ENCODE data around the gene DCHS1.

DCHS1 gene

DNA sequence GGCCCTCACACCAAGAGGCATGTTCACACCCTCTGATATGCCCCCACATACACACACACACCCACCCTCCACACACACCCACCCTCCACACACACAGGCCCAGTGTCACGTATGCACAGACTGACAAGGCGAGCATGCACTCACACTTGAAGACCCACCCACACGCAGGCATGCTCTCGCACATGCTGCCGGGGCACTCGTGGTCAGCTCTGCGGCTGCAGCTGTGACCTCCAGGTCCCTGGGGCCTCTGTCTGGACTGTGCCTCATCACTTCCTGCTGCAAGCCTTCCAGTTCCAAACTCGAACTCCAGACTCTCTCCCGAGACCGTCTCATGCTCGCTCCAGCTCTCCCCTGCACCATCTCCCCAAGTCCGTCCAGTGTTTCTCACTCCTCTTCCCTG, 9.5 kb downstream of the DCHS1 start:
- DNase-seq (ENCODE audit: low spot score) = no peak

DNA sequence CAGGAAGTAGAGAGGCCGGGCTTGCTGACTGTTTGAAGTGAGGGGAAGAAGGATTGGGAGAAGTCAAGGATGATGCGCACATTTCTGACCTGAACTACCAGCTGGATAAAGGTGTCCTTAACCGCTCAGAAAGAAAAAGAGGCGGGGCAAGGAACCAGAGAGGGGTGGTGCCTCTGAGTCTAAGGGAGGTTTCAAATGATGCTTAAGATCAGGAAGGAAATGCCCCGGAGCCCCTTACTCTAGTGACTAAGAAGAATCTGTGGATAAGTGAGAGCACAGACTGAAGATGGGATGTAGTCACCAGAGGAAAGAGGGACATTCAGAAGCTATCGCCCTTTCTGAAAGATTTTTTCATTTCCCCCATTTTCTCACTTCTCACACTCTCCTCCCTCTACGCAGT, 12.7 kb downstream of the DCHS1 start:
- no peak for DNase-seq (ENCODE audit: low spot score)

- no peak for DNase-seq (ENCODE audit: low spot score)
Observed at GRCh38 chr11:6640985-6641701, 14.5 kb downstream of the DCHS1 start.

DNA sequence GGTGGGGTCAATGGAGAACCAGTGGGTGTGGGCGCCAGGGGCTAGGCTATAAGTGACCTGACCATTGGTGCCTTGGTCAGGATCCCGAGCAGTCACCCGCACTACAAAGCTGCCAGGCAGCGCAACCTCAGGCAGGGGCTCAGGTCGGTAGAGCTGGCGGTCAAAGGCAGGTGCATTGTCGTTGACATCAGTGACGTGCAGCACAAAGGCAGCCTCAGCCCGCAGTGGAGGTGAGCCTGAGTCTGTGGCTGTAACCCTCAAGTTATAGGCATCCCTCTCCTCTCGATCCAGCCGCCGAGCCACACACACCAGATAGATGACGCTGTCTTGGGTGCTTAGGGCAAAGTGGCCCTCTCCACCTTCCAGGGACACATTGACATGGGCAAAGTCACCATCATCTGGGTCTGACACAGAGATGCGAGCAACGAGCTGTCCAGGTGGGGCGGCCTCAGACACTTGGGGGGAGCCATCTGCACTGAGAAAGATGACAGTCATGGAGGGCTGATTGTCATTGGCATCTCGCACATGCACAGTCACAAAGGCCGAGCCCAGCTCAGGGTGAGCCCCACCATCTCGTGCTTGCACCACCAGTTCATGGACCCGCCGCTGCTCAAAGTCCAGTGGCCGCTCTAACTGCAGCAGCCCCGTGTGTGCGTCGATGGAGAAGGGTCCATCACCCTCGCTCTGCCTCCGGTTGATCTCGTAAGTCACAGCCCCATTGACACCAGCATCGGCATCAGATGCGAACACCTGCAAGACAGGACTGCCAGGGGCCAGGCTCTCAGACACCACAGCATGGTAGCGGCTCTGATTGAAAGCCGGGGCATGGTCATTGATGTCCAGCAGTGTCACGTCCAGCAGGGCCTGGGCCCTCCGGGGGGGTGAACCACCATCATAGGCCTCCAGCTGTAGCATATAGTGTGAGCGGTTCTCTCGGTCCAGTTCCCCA, 15.3 kb downstream of the DCHS1 start:
- no peak for DNase-seq (ENCODE audit: low spot score)

DNA sequence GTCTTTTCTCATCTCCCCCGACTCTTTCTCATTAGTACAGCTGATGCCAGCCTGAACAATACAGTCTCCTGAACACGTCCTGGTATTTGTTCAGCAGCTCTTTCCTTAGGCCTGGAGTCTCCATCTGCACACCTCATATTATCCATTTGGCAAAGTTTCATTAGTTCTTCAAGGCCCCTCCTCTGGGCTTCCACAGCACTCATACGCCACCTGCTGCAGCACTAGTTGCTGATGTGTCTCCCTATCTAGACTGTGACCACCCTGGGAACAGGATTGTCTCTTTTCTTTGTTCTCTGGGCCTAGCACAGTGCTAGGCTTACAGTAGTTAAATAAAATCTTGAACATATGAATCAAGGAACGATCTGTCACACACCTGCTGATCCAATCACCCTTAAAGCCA, 17.2 kb downstream of the DCHS1 start:
- DNase-seq (ENCODE audit: low spot score) = no peak

GRCh38 chr11:6637871-6638270, 17.7 kb downstream of the DCHS1 start:
- no peak for DNase-seq (ENCODE audit: low spot score)

- no peak for DNase-seq (ENCODE audit: low spot score)
Observed at GRCh38 chr11:6636480-6636879, 19.1 kb downstream of the DCHS1 start.

DNA sequence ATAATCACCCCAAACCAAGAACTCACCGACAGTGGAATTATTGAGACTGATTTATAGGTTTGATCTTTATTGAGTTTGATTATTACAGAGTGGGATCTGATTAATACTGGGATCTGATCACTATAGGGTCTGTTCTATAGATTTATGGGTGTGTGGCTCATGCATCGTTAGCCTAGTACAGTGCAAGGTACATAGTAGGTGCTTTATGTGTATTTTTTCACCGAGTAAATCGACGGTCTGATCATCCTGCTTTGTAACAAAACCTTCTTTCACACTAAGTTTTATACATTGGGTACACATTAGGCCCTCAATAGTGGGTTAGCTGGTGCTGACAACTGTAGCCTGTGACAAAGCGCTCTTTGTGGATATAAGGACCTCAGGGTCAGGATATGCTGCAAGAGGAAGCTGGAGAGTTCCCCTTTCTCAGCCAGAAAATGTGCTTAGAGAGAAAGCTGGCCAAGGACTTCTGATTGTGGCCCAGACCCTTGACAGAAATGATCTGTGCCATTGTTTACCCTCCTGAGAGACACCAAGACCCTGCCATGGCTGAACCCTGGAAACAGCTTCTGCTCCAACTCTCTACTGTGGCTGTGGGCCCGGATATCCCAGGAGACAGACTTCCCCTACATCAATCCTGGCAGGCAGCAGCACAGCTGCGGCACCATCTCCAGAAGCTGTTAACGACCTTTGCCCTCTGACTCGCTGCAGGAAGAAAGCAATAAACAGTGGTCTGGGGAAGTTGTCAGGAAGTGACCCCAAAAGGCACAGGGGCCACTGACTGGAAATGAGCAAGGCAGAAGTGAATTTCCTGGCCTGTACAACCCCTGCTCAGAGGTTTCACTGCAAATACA, 20.3 kb downstream of the DCHS1 start:
- DNase-seq (ENCODE audit: low spot score) = no peak

GRCh38 chr11:6634534-6634933, 21.1 kb downstream of the DCHS1 start:
- no peak for DNase-seq (ENCODE audit: low spot score)

GRCh38 chr11:6633422-6634408, 21.9 kb downstream of the DCHS1 start:
- no peak for DNase-seq (ENCODE audit: low spot score)

DNA sequence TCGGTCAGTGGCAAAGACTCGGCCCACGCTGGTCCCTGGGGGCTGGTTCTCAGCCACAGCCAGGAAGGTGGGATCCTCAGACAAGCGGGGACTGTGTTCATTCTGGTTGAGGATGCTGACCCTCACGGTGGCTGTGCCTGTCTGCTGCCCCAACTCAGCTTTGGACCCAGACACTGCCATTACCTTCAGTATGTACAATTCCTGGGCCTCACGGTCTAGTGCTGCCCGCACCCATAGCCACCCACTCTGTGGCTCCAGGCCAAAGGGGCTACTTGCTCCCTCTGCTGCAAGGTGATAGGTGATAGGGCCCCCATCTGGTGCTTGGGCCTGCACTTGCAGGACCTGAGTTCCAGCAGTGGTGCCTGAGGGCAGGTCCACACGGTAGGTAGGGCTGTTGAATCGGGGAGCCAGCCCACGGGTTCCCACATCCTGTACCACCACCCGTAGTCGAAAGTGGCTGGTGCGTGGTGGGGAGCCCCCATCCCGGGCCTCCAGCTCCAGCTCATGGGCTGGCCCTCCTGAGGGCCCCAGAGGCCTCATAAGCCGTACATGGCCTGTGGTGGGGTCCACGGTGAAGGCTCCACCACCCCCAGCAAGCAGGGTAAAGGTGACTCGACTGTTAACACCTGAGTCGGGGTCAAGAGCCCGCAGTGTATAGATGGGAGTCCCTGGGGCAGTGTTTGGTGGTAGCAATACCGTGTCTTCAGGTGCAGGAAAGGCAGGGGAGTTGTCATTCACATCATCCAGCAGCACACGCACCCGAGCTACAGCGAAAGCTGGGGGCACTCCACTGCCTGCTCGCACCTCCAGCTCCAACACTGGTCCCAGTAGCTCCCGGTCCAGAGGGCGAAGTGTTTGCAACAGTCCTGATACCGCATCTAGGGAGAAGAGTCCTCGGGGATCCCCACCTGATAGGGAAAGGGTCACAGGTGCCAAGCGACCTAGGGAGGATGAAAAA, 23.2 kb downstream of the DCHS1 start:
- no peak for DNase-seq (ENCODE audit: low spot score)

DNA sequence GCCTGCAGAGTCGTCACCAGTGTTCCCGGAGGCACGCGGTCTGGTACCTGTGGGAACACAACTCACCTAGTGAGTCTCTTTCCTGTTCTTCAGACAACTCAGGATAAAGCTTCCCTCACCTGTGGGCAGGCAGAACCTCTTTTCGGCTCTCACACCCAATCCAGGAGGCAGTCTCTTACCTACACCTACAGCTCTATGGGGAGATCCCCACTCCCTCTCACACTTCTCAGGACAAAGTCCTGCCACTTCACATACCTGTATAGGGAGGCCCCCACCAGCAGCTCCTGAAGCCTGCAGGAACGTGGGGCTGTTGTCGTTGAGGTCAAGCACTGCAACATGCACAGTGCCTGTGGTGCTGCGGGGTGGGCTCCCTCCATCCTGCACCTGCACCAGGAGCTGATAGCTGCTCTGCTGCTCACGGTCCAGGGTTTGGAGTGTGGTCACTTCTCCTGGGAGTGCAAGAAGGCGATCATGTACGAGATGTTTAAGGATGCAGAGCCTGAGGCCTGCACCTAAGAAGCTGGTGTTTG, 24.2 kb downstream of the DCHS1 start:
- DNase-seq (ENCODE audit: low spot score) = no peak

- no peak for DNase-seq (ENCODE audit: low spot score)
Observed at GRCh38 chr11:6630632-6631291, 24.8 kb downstream of the DCHS1 start.

GRCh38 chr11:6629892-6630631, 25.5 kb downstream of the DCHS1 start:
- no peak for DNase-seq (ENCODE audit: low spot score)

GRCh38 chr11:6629573-6629891, 26.1 kb downstream of the DCHS1 start:
- DNase-seq (ENCODE audit: low spot score) = no peak

- no peak for DNase-seq (ENCODE audit: low spot score)
Observed at GRCh38 chr11:6628526-6628925, 27.1 kb downstream of the DCHS1 start.

- no peak for DNase-seq (ENCODE audit: low spot score)
Observed at GRCh38 chr11:6627762-6628241, 27.8 kb downstream of the DCHS1 start.

DNA sequence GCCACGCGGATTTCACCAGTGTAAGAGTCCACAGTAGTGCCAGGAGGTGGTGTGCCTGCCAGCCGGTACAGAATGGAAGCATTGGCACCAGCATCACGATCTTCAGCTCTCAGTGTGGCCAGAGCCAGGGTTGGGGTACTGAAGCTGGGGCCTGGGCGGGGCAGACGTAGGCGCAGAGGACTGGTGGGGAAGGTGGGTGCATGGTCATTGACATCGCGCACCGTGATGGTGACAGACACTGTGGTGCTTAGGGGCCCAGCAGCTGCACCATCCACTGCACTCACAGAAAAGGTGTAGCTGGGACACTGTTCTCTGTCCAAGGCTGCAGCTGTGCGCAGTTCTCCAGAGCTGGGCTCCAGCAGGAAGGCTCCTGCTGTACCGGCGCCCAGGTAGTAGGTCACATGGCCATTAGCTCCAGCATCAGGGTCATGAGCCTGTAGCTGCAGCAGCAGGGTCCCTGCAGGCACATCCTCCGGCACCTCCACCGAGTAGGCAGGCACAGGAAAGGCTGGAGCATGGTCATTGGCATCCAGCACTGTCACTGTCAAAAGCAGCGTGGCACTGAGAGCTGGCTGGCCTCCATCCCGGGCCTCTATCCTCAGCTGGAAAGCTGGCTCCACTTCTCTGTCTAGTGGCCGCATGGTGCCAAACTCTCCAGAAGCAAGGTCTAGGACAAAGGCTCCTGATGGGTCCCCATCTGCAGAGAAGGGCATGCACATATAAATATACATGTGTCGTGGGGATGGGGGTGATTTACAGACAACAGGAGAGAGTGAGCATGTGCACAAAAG, 28.4 kb downstream of the DCHS1 start:
- no peak for DNase-seq (ENCODE audit: low spot score)
